Astrocyte (in vitro differentiated cells and primary cell): ENCODE results near the gene CDH26. TPM values are rescaled to one million over a fixed set of nuclear protein-coding genes. Genes with fewer than 3 reads are reported as not detected.

Experiments
- DNase-seq: peaks from one replicate; pipeline ENCODE4 v3.0.0-alpha.2; 2010; ENCODE audit warnings: low read depth
- FAIRE-seq: peaks from 2 replicates; lab custom pipeline; 2011; peaks lifted over from hg19 to GRCh38; lab: Jason Lieb, UNC
- H2AFZ ChIP-seq: 2 replicates; pipeline ENCODE4 v1.6.0; 2012; ENCODE audit warnings: low read depth, low read length, inconsistent platforms
- H3K27ac ChIP-seq: 2 replicates; pipeline ENCODE4 v1.5.1; 2011; ENCODE audit warnings: low read depth, low read length, inconsistent platforms
- H3K27me3 ChIP-seq: 2 replicates; pipeline ENCODE4 v1.6.0; 2011; ENCODE audit warnings: low read length, inconsistent platforms; ENCODE audit not compliant: insufficient read depth
- H3K36me3 ChIP-seq: 2 replicates; pipeline ENCODE4 v1.5.1; 2011; ENCODE audit warnings: low read length, inconsistent platforms; ENCODE audit not compliant: insufficient read depth
- H3K4me1 ChIP-seq: 2 replicates; pipeline ENCODE4 v1.5.1; 2011; ENCODE audit warnings: low read length, inconsistent platforms; ENCODE audit not compliant: insufficient read depth
- H3K4me2 ChIP-seq: 2 replicates; pipeline ENCODE4 v1.6.0; 2012; ENCODE audit warnings: low read length, inconsistent platforms
- H3K4me3 ChIP-seq: 2 replicates; pipeline ENCODE4 v1.5.1; 2011; ENCODE audit warnings: low read depth, mild to moderate bottlenecking, low read length, inconsistent platforms; ENCODE audit not compliant: insufficient read depth
- H3K79me2 ChIP-seq: 2 replicates; pipeline ENCODE4 v1.6.0; 2012; ENCODE audit warnings: mild to moderate bottlenecking, low read length, inconsistent platforms; ENCODE audit not compliant: insufficient read depth
- H3K9ac ChIP-seq: 2 replicates; pipeline ENCODE4 v1.6.0; 2012; ENCODE audit warnings: mild to moderate bottlenecking, low read length, inconsistent platforms
- H3K9me3 ChIP-seq: 2 replicates; pipeline ENCODE4 v1.5.1; 2012; ENCODE audit warnings: low read depth, mild to moderate bottlenecking, low read length, inconsistent platforms; ENCODE audit not compliant: insufficient read depth
- H4K20me1 ChIP-seq: 2 replicates; pipeline ENCODE4 v1.6.0; 2012; ENCODE audit warnings: low read length, inconsistent platforms; ENCODE audit not compliant: insufficient read depth
- H3K27ac Mint-ChIP-seq: one replicate; pipeline ENCODE4 v1.8.0; 2021; ENCODE audit warnings: mild to moderate bottlenecking, mixed read lengths; ENCODE audit not compliant: unreplicated experiment
- H3K27me3 Mint-ChIP-seq: one replicate; pipeline ENCODE4 v1.8.0; 2021; ENCODE audit warnings: low read depth, mixed read lengths; ENCODE audit not compliant: unreplicated experiment
- H3K36me3 Mint-ChIP-seq: one replicate; pipeline ENCODE4 v1.8.0; 2021; ENCODE audit warnings: low read depth, mixed read lengths; ENCODE audit not compliant: unreplicated experiment
- H3K4me1 Mint-ChIP-seq: one replicate; pipeline ENCODE4 v1.8.0; 2021; ENCODE audit warnings: low read depth, mixed read lengths; ENCODE audit not compliant: unreplicated experiment
- H3K4me3 Mint-ChIP-seq: one replicate; pipeline ENCODE4 v1.8.0; 2021; ENCODE audit warnings: mild to moderate bottlenecking, moderate library complexity, mixed read lengths; ENCODE audit not compliant: unreplicated experiment
- H3K9me3 Mint-ChIP-seq: one replicate; pipeline ENCODE4 v1.8.0; 2021; ENCODE audit warnings: mild to moderate bottlenecking, mixed read lengths; ENCODE audit not compliant: unreplicated experiment
- CTCF ChIP-seq: IDR thresholded peaks from 2 replicates; pipeline ENCODE4 v1.5.1; 2011; ENCODE audit warnings: low read depth, mild to moderate bottlenecking, inconsistent platforms, low read length, moderate library complexity; ENCODE audit not compliant: insufficient read depth
- EZH2 ChIP-seq: IDR thresholded peaks from 2 replicates; pipeline ENCODE4 v1.6.1; 2012; ENCODE audit warnings: mild to moderate bottlenecking, low read length, inconsistent platforms; ENCODE audit not compliant: insufficient read depth
- total RNA-seq: library from RNA; stranded (reverse); gene quantifications from 2 replicates; pipeline ENCODE4 v1.2.1, GENCODE V29; 2021

CDH26 gene
- total RNA-seq, 1 donor from 2014 or later: 0.34 TPM

- H3K4me3 ChIP-seq: no peak overlapping the region
- H2AFZ ChIP-seq: no peak overlapping the region
- no peaks in the 10 kb centered on the region for H3K27me3 ChIP-seq
- no peaks in the 10 kb centered on the region for H4K20me1 ChIP-seq
- Mint-ChIP-seq H3K36me3 (no peaks in the 10 kb centered on the region), H3K9me3 (no peaks in the 10 kb centered on the region), H3K4me1 (no peaks in the 10 kb centered on the region), H3K27me3 (peaks cover 2% of the 10 kb centered on the region), H3K4me3 (no peak overlapping the region), H3K27ac (no peak overlapping the region)
- DNase-seq: no peak
- no peaks in the 10 kb centered on the region for H3K9me3 ChIP-seq
- no peak overlapping the region for H3K4me2 ChIP-seq
- no peaks in the 10 kb centered on the region for H3K79me2 ChIP-seq
- no peak overlapping the region for H3K9ac ChIP-seq
- H3K36me3 ChIP-seq: no peaks in the 10 kb centered on the region
- H3K27ac ChIP-seq: no peak overlapping the region
- no peaks in the 10 kb centered on the region for H3K4me1 ChIP-seq
- FAIRE-seq: no peak
- TF ChIP-seq EZH2: no peak
- no peak for TF ChIP-seq CTCF
Observed at GRCh38 chr20:59912609-59913008, 45.6 kb upstream of the CDH26 start.

GRCh38 chr20:59920944-59921343 is 37.3 kb upstream of the CDH26 start:
- FAIRE-seq: no peak
- Histone ChIP-seq H3K36me3 (no peaks in the 10 kb centered on the region), H3K4me3 (no peak overlapping the region), H3K27me3 (no peaks in the 10 kb centered on the region), H2AFZ (no peak overlapping the region), H3K27ac (no peak overlapping the region), H3K4me1 (no peaks in the 10 kb centered on the region), H3K9ac (no peak overlapping the region), H3K9me3 (no peaks in the 10 kb centered on the region), H3K79me2 (no peaks in the 10 kb centered on the region), H4K20me1 (no peaks in the 10 kb centered on the region), H3K4me2 (no peak overlapping the region)
- H3K27ac Mint-ChIP-seq: no peak overlapping the region
- H3K36me3 Mint-ChIP-seq: no peaks in the 10 kb centered on the region
- H3K4me3 Mint-ChIP-seq: no peak overlapping the region
- H3K4me1 Mint-ChIP-seq: peaks cover 3% of the 10 kb centered on the region
- TF ChIP-seq CTCF (no peak), EZH2 (no peak)
- DNase-seq: no peak
- no peaks in the 10 kb centered on the region for H3K27me3 Mint-ChIP-seq
- no peaks in the 10 kb centered on the region for H3K9me3 Mint-ChIP-seq

GRCh38 chr20:59923514-59923913 is 34.7 kb upstream of the CDH26 start:
- Mint-ChIP-seq H3K4me1 (peaks cover 3% of the 10 kb centered on the region), H3K9me3 (no peaks in the 10 kb centered on the region), H3K4me3 (no peak overlapping the region), H3K27ac (no peak overlapping the region), H3K27me3 (no peaks in the 10 kb centered on the region), H3K36me3 (no peaks in the 10 kb centered on the region)
- no peak overlapping the region for H3K9ac ChIP-seq
- no peaks in the 10 kb centered on the region for H3K9me3 ChIP-seq
- H4K20me1 ChIP-seq: no peaks in the 10 kb centered on the region
- H3K27ac ChIP-seq: no peak overlapping the region
- no peak for FAIRE-seq
- no peak overlapping the region for H2AFZ ChIP-seq
- H3K4me1 ChIP-seq: no peaks in the 10 kb centered on the region
- DNase-seq: no peak
- TF ChIP-seq EZH2 (no peak), CTCF (no peak)
- no peaks in the 10 kb centered on the region for H3K36me3 ChIP-seq
- H3K4me3 ChIP-seq: no peak overlapping the region
- no peaks in the 10 kb centered on the region for H3K27me3 ChIP-seq
- no peaks in the 10 kb centered on the region for H3K79me2 ChIP-seq
- H3K4me2 ChIP-seq: no peak overlapping the region
